Measurements from ENCODE around the gene IER2.

IER2 gene

DNA sequence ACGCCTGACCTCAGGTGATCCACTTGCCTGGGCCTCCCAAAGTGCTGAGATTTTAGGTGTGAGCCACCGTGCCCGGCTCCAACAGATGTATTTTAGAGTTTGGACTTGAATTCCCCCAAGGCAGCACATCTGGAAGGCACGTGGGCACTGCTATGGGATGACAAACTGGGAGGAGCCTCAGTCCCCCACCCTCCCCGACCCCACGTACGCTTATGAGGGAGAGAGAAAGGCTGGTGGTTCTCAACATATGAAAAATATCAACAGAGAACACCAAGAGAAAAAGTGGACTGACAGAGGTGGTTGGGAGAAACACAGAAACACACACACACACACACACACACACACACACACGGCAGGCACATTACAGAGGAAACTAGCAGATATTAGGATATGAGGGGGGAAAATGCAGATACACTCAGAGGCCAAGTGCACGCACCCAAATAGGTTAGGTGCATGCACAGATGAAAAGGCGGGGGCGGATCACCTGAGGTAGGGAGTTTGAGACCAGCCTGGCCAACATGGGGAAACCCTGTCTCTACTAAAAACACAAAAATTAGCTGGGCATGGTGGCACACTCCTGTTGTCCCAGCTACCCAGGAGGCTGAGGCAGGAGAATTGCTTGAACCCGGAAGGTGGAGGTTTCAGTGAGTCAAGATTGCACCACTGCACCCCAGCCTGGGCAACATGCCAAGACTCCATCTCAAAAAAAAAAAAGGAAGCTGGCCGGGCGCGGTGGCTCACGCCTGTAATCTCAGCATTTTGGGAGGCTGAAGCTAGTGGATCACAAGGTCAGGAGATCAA is 3.2 kb upstream of the IER2 start:
- TF ChIP-seq, protein P1, sequence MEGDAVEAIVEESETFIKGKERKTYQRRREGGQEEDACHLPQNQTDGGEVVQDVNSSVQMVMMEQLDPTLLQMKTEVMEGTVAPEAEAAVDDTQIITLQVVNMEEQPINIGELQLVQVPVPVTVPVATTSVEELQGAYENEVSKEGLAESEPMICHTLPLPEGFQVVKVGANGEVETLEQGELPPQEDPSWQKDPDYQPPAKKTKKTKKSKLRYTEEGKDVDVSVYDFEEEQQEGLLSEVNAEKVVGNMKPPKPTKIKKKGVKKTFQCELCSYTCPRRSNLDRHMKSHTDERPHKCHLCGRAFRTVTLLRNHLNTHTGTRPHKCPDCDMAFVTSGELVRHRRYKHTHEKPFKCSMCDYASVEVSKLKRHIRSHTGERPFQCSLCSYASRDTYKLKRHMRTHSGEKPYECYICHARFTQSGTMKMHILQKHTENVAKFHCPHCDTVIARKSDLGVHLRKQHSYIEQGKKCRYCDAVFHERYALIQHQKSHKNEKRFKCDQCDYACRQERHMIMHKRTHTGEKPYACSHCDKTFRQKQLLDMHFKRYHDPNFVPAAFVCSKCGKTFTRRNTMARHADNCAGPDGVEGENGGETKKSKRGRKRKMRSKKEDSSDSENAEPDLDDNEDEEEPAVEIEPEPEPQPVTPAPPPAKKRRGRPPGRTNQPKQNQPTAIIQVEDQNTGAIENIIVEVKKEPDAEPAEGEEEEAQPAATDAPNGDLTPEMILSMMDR (IDR thresholded peaks at IDR 0.05), result no peak
- H3K27ac ChIP-seq, result peak overlapping the region in 1 of 2 donors; percentile 45
- DNase-seq (ENCODE audit: low spot score), result no peak
- no peak overlapping the region for H3K4me3 ChIP-seq

DNA sequence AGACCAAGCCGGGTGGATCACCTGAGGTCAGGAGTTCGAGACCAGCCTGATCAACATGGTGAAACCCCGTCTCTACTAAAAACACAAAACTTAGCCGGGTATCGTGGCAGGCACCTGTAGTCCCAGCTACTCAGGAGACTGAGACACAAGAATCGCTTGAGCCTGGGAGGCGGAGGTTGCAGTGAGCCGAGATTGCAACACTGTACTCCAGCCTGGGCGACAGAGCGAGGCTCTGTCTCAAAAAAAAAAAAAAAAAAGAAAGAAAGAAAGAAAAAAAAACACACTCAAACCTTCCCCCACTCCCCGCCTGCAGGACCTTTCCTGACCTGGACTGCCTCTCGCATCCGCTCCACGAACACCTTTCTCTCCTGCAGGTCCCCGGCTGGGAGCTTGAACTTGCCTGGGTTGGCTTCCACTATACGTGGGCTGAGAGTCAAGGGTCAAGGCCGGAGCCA is 1.0 kb upstream of the IER2 start:
- peak; percentile 78 for DNase-seq (ENCODE audit: low spot score)
- H3K4me3 ChIP-seq, result peak overlapping the region; percentile 93
- H3K27ac ChIP-seq, result peak overlapping the region in 1 of 2 donors; percentile 100

DNA sequence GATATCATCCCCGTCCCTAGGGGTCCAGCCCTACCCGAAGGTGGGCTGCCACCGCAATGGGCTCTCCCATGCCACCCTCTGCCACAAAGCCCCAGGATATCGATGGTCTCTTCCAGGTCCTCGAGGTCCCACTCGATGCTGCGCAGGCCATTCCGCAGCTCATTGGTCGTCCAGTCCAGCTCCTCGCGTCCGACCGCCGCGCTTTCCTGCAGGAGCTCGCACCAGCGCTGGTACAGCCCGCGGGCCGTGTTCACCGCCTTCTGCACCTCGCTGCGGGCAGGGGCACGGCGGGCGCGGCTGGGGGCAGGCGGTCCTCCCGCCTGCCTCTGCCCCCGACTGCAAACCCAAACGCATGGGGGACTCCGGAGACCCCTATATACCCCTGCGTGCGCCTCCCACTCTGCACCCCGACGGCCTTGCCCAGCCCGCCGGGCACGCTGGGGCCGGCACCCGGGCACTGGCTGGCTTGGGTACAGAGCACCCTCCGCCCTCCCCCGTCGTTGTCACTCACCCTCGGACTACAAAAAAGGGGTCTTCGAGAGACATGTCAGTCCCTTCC is 504 bp upstream of the IER2 start:
- no peak for DNase-seq (ENCODE audit: low spot score)
- peak overlapping the region; percentile 99 to 100 for H3K27ac ChIP-seq
- TF ChIP-seq, protein P1 (IDR thresholded peaks at IDR 0.05), result no peak
- H3K4me3 ChIP-seq, result peak overlapping the region; percentile 93

DNA sequence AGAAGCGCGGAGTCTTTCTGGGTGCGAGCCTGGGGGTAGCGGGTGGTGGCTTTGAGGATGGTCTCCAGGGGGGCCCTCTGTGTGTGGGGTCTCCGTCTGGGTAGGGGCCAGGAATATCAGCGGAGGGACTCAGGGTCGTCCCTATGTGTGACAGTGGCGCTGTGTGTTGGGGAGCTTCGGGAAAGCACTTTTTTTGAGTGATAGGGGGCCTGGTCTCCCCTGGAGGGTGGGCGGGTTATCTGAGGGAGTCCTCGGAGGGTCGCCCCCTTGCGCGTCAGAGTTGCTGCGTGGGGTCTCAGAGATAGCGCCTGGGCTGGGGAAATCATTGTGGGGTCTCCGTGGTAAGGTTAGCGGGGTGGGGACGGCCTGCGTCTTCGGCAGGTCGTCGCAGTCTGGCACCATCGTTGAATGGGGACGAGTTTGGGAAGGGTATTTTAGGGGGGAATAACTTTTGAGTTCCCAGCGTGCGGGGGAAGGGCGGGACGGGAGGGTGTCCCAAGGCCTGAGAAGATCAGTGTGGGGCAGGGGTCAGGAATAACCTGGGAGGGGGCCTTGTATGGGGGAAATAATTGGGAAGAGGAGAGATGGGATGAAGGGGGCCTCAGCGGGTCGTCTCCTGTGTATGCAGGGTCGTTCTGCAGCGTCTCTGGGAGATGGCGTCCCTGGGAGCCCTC is 857 bp downstream of the IER2 start:
- TF ChIP-seq, protein P1 (IDR thresholded peaks at IDR 0.05), result no peak
- peak overlapping the region; percentile 99 to 100 for H3K27ac ChIP-seq
- peak overlapping the region; percentile 93 for H3K4me3 ChIP-seq
- peak; percentile 87 for DNase-seq (ENCODE audit: low spot score)

DNA sequence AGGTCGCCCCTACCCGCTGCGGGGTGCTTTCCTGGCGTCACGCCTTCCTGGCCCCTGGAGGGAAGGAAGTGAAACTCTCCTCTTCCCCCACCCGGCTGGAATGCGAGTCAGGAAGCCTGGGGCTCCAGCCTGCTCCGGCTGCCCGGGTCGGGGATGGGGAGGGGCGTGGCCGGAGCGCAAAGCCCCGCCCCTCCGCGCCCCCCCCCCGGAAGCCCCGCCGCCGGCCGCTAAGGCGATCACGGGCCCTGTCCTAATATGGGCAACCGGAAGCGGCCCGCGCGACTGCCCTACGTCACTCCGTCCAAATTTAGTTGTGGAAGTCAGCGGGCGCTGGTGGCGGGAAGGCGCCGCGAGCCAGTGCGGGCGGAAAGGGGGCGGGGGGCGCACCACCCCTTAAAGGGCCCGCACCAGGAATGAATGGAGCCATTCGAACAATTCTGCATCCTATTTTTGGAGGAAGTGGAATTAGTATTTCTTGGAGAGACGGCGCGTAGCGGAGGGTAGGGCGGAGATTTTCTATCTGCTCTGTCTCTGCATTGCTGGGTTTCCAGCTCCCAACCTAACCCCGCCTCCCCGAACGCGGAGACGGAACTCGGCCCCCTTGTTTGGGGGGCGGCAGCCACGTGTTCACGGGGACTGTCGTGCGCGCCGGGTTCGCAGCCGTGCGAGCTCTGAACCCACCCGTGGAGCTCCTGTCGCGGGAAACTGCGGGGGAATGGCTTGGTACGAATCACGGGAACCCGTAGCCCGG is 1.6 kb downstream of the IER2 start:
- TF ChIP-seq, protein P1 (IDR thresholded peaks at IDR 0.05), result no peak
- Histone ChIP-seq H3K27ac (peak overlapping the region; percentile 99 to 100), H3K4me3 (peak overlapping the region; percentile 93)
- peak; percentile 99 for DNase-seq (ENCODE audit: low spot score)

DNA sequence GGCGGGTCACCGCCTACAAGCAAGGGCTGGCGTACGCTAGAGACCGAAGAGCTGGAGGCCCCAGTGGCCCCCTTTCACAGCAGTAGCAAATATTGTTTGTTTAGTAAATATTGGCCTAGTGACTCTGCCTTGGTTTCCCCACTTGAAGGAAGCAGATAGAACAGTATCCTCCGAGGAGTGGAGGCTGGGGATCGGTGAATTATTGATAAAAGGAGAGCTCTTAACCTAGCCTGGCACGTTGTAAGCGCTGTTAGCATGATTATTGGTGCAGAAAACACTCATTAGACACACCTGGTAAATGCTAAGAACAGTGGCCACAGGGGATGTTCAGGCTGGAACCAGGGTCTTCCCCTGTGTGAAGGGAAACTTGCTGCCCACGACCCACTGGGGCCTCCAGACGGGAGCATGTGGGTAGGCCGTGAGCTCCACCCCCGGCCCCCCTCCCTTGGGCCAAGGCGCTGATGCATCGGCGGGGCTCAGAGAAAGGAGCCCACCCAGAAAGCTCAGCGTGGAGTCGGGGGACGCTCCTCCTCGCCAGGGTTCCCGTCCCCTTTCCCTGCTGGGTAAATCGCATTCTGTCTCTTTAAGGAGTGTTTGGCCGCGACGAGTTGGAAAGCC is 2.3 kb downstream of the IER2 start:
- peak overlapping the region; percentile 98 to 100 for H3K27ac ChIP-seq
- TF ChIP-seq, protein P1 (IDR thresholded peaks at IDR 0.05), result no peak
- peak overlapping the region; percentile 93 for H3K4me3 ChIP-seq
- DNase-seq (ENCODE audit: low spot score), result no peak
